GM12892 (cell line): ENCODE measurements around the gene ATG10.

Source experiments
- POLR2A ChIP-seq: IDR thresholded peaks from 2 replicates; pipeline ENCODE4 v1.6.1; 2011; ENCODE audit warnings: low read depth, low read length, control low read depth
- POLR2AphosphoS5 ChIP-seq: IDR thresholded peaks from 2 replicates; pipeline ENCODE4 v1.6.1; 2011; ENCODE audit warnings: low read depth, low read length, control low read depth
- TAF1 ChIP-seq: IDR thresholded peaks from 2 replicates; pipeline ENCODE4 v1.6.1; 2011; ENCODE audit warnings: low read depth, mild to moderate bottlenecking, control low read depth, low read length, borderline replicate concordance

- TF ChIP-seq POLR2AphosphoS5 (no peak), POLR2A (no peak), TAF1 (no peak)
Measured at GRCh38 chr5:81972492-81972783, 615 bp downstream of the ATG10 start.
